Nephron progenitor cell (in vitro differentiated cells): ENCODE data around the gene RASAL2.

Source experiments
- DNase-seq: peaks from one replicate; pipeline ENCODE4 v3.0.0; 2021
- H3K27ac Mint-ChIP-seq: 2 replicates; pipeline ENCODE4 v1.8.0; 2021; ENCODE audit warnings: mild to moderate bottlenecking, moderate library complexity, mixed read lengths
- H3K27me3 Mint-ChIP-seq: 2 replicates; pipeline ENCODE4 v1.8.0; 2021; ENCODE audit warnings: mild to moderate bottlenecking, low read depth, mixed read lengths; ENCODE audit not compliant: poor library complexity
- H3K36me3 Mint-ChIP-seq: 2 replicates; pipeline ENCODE4 v1.8.0; 2021; ENCODE audit warnings: low read depth, mixed read lengths
- H3K4me1 Mint-ChIP-seq: 2 replicates; pipeline ENCODE4 v1.8.0; 2021; ENCODE audit warnings: mixed read lengths
- H3K4me3 Mint-ChIP-seq: 2 replicates; pipeline ENCODE4 v1.8.0; 2021; ENCODE audit warnings: mild to moderate bottlenecking, moderate library complexity, mixed read lengths
- H3K9me3 Mint-ChIP-seq: 2 replicates; pipeline ENCODE4 v1.8.0; 2021; ENCODE audit warnings: mild to moderate bottlenecking, moderate library complexity, mixed read lengths
- CTCF ChIP-seq: fragments of 200-600 bp; sonication (generic); IDR thresholded peaks from 2 replicates; pipeline ENCODE4 v1.5.0; 2021; ENCODE audit warnings: antibody characterized with exemption

The RASAL2 gene

GRCh38 chr1:178477373-178477772 lies 383.5 kb downstream of the RASAL2 start:
- peaks cover 3% of the 10 kb centered on the region for H3K4me1 Mint-ChIP-seq
- no peaks in the 10 kb centered on the region for H3K27me3 Mint-ChIP-seq
- DNase-seq = no peak
- H3K36me3 Mint-ChIP-seq = peaks cover 10% of the 10 kb centered on the region
- no peaks in the 10 kb centered on the region for H3K9me3 Mint-ChIP-seq
- H3K4me3 Mint-ChIP-seq = no peak overlapping the region
- no peak for TF ChIP-seq CTCF
- H3K27ac Mint-ChIP-seq = no peak overlapping the region

- H3K27ac Mint-ChIP-seq = no peak overlapping the region
- H3K4me1 Mint-ChIP-seq = no peaks in the 10 kb centered on the region
- H3K9me3 Mint-ChIP-seq = no peaks in the 10 kb centered on the region
- no peak for DNase-seq
- H3K36me3 Mint-ChIP-seq = peaks cover 10% of the 10 kb centered on the region
- H3K4me3 Mint-ChIP-seq = no peak overlapping the region
- H3K27me3 Mint-ChIP-seq = no peaks in the 10 kb centered on the region
- no peak for TF ChIP-seq CTCF
Measured at GRCh38 chr1:178477841-178478240, 383.9 kb downstream of the RASAL2 start.

GRCh38 chr1:178483251-178483957 lies 389.5 kb downstream of the RASAL2 start:
- Mint-ChIP-seq H3K4me3 (no peak overlapping the region), H3K4me1 (no peaks in the 10 kb centered on the region), H3K27me3 (peaks cover 7% of the 10 kb centered on the region), H3K27ac (no peak overlapping the region), H3K9me3 (no peaks in the 10 kb centered on the region), H3K36me3 (peaks cover 4% of the 10 kb centered on the region)
- TF ChIP-seq CTCF = no peak
- DNase-seq = no peak

GRCh38 chr1:178484698-178485225 lies 390.9 kb downstream of the RASAL2 start:
- Mint-ChIP-seq H3K27me3 (peaks cover 7% of the 10 kb centered on the region), H3K4me1 (no peaks in the 10 kb centered on the region), H3K27ac (peak overlapping the region; percentile 27), H3K4me3 (no peak overlapping the region), H3K36me3 (peaks cover 4% of the 10 kb centered on the region), H3K9me3 (no peaks in the 10 kb centered on the region)
- no peak for DNase-seq
- TF ChIP-seq CTCF = no peak

GRCh38 chr1:178485541-178485981 lies 391.7 kb downstream of the RASAL2 start:
- no peak for TF ChIP-seq CTCF

More at GRCh38 chr1:178485541-178485981, 391.7 kb downstream of the RASAL2 start:
- H3K27ac Mint-ChIP-seq = no peak overlapping the region
- H3K27me3 Mint-ChIP-seq = peaks cover 7% of the 10 kb centered on the region
- H3K36me3 Mint-ChIP-seq = peaks cover 4% of the 10 kb centered on the region
- H3K4me3 Mint-ChIP-seq = no peak overlapping the region
- H3K9me3 Mint-ChIP-seq = no peaks in the 10 kb centered on the region
- no peak for DNase-seq
- H3K4me1 Mint-ChIP-seq = no peaks in the 10 kb centered on the region
